HepG2 (cell line): ENCODE data around the gene ADM5. TPM values are rescaled to one million over a fixed set of nuclear protein-coding genes. Genes with fewer than 3 reads are reported as not detected.

Source experiments
- DNMT1 ChIP-seq: sonication (generic); formaldehyde crosslinking; IDR thresholded peaks from 2 replicates; pipeline ENCODE4 v1.5.1; 2020; ENCODE audit warnings: mild to moderate bottlenecking, missing genetic modification reagents
- ELF4 ChIP-seq: sonication (generic); formaldehyde crosslinking; IDR thresholded peaks from 2 replicates; pipeline ENCODE4 v1.5.0; 2020; ENCODE audit warnings: missing genetic modification reagents, mild to moderate bottlenecking, moderate library complexity, borderline replicate concordance
- MAX ChIP-seq: IDR thresholded peaks from 2 replicates; pipeline ENCODE4 v1.6.1; 2012; ENCODE audit warnings: inconsistent platforms
- MLX ChIP-seq: IDR thresholded peaks from 2 replicates; pipeline ENCODE4 v1.6.1; 2016
- NR2F6 ChIP-seq, 2 experiments: IDR thresholded peaks; 2 replicates each; pipeline ENCODE4 v1.6.1; 2016; ENCODE audit warnings: antibody characterized with exemption in 1 of 2, mild to moderate bottlenecking in 1 of 2
- POLR2A ChIP-seq, 2 experiments: IDR thresholded peaks; 2 replicates each; pipeline ENCODE4 v1.6.1; 2011; ENCODE audit warnings: low read depth in 2 of 2, low read length in 2 of 2, mild to moderate bottlenecking in 1 of 2, moderate library complexity in 1 of 2; ENCODE audit not compliant: insufficient read depth in 1 of 2
- RCOR2 ChIP-seq: IDR thresholded peaks from 2 replicates; pipeline ENCODE4 v1.6.1; 2016; ENCODE audit warnings: missing biosample characterization, missing genetic modification reagents
- SOX13 ChIP-seq, 3 experiments: fragments of 450-650 bp in 1 of 3; sonication (generic) in 1 of 3; formaldehyde crosslinking in 1 of 3; IDR thresholded peaks in 2 of 3; conservative IDR thresholded peaks in 1 of 3; 2 replicates each; pipeline versions ENCODE4 v1.5.0 to v1.6.1; 2016 to 2020; ENCODE audit warnings: antibody characterized with exemption in 1 of 3, mild to moderate bottlenecking in 1 of 3, missing compliant biosample characterization in 1 of 3, missing genetic modification reagents in 1 of 3, moderate library complexity in 1 of 3
- TOE1 ChIP-seq: sonication (generic); formaldehyde crosslinking; IDR thresholded peaks from 2 replicates; pipeline ENCODE4 v1.4.0; 2020; ENCODE audit warnings: mild to moderate bottlenecking, missing genetic modification reagents
- UBTF ChIP-seq: sonication (generic); formaldehyde crosslinking; IDR thresholded peaks from 2 replicates; pipeline ENCODE4 v1.4.0; 2020; ENCODE audit warnings: mild to moderate bottlenecking, missing genetic modification reagents
- XRCC5 ChIP-seq: fragments of 200-400 bp; formaldehyde crosslinking; optimal IDR thresholded peaks from 2 replicates; pipeline ENCODE3; 2017; ENCODE audit warnings: mild to moderate bottlenecking, low read length
- ZBTB3 ChIP-seq: sonication (generic); formaldehyde crosslinking; IDR thresholded peaks from 2 replicates; pipeline ENCODE4 v1.4.0; 2020; ENCODE audit warnings: low read depth, mild to moderate bottlenecking, moderate library complexity, missing genetic modification reagents, borderline replicate concordance
- ZNF3 ChIP-seq: IDR thresholded peaks from 2 replicates; pipeline ENCODE4 v1.7.0; 2017; ENCODE audit warnings: inconsistent platforms
- ZNF652 ChIP-seq: IDR thresholded peaks from 2 replicates; pipeline ENCODE4 v1.6.1; 2016; ENCODE audit warnings: low read depth, borderline replicate concordance
- polyA plus RNA-seq, 8 experiments: library from polyadenylated mRNA; depleted of rRNA in 3 of 8; stranded (reverse) in 7 of 8; unstranded in 1 of 8; fragments of >200 nt; fragmentation: Illumina TruSeq in 4 of 8; extraction: Trizol in 4 of 8; gene quantifications; 2 replicates each; pipeline versions ENCODE4 v1.2.1 to v1.2.3, GENCODE V29; 2011 to 2016; ENCODE audit warnings: low read depth in 4 of 8, missing spikeins in 1 of 8, mixed read lengths in 1 of 8; ENCODE audit not compliant: insufficient read depth in 1 of 8
- total RNA-seq, 5 experiments: library from RNA; depleted of rRNA; stranded (reverse); fragments of >200 nt; fragmentation: Illumina TruSeq; extraction: Trizol; gene quantifications; 2 replicates each; pipeline ENCODE4 v1.2.3, GENCODE V29; 2016; ENCODE audit warnings: low read depth in 1 of 5
- TF ChIP-seq, protein P1 (sequence below): IDR thresholded peaks from 2 replicates; pipeline ENCODE4 v1.4.0; 2020; ENCODE audit warnings: mild to moderate bottlenecking, missing genetic modification reagents
- TF ChIP-seq, protein P2 (sequence below): sonication (generic); formaldehyde crosslinking; IDR thresholded peaks from 2 replicates; pipeline ENCODE4 v1.5.0; 2020; ENCODE audit warnings: mild to moderate bottlenecking, missing genetic modification reagents

ADM5 gene
- total and polyA plus RNA-seq, 2 of the 13 experiments (the other 11 are each of a cell fraction or from before 2014, with no cell fraction given), result 2.7 to 4.1 TPM

DNA sequence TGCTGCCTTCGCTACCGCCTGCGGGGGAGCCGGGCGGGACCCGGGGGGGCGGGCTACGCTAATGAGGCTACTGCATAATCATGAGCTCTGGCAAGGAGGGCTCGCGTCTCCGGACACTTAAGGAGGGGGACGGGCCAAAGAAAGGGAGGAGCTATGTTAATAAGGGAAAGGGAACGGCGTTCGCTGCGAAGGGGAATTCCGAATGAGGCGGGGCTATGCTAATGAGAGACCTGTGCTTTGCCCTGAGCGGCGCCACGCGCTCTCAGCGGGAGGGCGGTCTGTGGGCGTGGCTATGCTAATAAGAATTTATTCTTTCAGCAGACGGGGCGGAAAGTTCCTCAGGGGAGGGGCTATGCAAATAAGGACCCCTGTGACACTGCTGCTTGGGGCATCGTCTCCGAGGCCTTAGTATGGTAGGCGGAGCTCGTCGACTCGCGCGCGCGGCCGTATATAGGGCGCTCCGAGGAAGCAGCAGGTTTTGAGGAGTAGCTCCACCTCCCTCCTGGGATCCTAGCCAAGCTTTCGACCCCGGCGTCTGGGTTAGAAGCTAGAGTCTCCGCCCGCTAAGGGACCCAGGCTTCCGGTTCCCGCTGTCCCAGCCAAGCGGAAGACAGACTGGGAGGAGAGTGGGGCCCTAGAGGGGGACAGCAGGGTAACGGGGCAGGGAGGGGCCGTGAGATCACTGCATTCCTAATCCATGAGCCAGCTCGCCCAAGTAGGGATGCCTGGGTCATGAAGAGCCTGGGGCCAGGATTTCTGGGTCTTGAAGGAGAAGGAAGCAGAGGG, 49.1 kb upstream of the ADM5 start, which contains the start of gene RRAS (continued):
- TF ChIP-seq ZBTB3 (CRISPR knock-in tag) (peak; percentile 68; the same call in 1 of the 2 replicates), ZNF652 (CRISPR knock-in tag) (no peak), ELF4 (peak; percentile 59; the same call in 1 of the 2 replicates), POLR2A (IDR thresholded peaks at IDR 0.05; ENCODE audit: insufficient read depth in 1 of 2, low read depth in 2 of 2, low read length in 2 of 2) (peak in 1 of 2 experiments; percentile 76; a peak in 3 of 4 replicates), SOX13 (IDR thresholded peaks at IDR 0.05) (no peak), SOX13 (CRISPR knock-in tag; conservative IDR thresholded peaks at IDR 0.05 in 1 of 2, IDR thresholded peaks at IDR 0.05 in 1 of 2) (peak in 1 of 2 experiments; percentile 36; a peak in 1 of 4 replicates), NR2F6 (IDR thresholded peaks at IDR 0.05) (0 out of 2 replicates have a peak, but pooled peaks have one; percentile 18), NR2F6 (CRISPR knock-in tag; IDR thresholded peaks at IDR 0.05) (peak; percentile 51; the same call in 1 of the 2 replicates), DNMT1 (CRISPR knock-in tag) (no peak), TOE1 (no peak), UBTF (peak; percentile 61), XRCC5 (no peak), ZNF3 (CRISPR knock-in tag) (no peak), MAX (peak; percentile 46), MLX (CRISPR knock-in tag) (0 out of 2 replicates have a peak, but pooled peaks have one; percentile 7), RCOR2 (CRISPR knock-in tag) (no peak)
- TF ChIP-seq, protein P1, sequence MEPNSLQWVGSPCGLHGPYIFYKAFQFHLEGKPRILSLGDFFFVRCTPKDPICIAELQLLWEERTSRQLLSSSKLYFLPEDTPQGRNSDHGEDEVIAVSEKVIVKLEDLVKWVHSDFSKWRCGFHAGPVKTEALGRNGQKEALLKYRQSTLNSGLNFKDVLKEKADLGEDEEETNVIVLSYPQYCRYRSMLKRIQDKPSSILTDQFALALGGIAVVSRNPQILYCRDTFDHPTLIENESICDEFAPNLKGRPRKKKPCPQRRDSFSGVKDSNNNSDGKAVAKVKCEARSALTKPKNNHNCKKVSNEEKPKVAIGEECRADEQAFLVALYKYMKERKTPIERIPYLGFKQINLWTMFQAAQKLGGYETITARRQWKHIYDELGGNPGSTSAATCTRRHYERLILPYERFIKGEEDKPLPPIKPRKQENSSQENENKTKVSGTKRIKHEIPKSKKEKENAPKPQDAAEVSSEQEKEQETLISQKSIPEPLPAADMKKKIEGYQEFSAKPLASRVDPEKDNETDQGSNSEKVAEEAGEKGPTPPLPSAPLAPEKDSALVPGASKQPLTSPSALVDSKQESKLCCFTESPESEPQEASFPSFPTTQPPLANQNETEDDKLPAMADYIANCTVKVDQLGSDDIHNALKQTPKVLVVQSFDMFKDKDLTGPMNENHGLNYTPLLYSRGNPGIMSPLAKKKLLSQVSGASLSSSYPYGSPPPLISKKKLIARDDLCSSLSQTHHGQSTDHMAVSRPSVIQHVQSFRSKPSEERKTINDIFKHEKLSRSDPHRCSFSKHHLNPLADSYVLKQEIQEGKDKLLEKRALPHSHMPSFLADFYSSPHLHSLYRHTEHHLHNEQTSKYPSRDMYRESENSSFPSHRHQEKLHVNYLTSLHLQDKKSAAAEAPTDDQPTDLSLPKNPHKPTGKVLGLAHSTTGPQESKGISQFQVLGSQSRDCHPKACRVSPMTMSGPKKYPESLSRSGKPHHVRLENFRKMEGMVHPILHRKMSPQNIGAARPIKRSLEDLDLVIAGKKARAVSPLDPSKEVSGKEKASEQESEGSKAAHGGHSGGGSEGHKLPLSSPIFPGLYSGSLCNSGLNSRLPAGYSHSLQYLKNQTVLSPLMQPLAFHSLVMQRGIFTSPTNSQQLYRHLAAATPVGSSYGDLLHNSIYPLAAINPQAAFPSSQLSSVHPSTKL (CRISPR knock-in tag), result peak; percentile 64; the same call in 1 of the 2 replicates
- TF ChIP-seq, protein P2, sequence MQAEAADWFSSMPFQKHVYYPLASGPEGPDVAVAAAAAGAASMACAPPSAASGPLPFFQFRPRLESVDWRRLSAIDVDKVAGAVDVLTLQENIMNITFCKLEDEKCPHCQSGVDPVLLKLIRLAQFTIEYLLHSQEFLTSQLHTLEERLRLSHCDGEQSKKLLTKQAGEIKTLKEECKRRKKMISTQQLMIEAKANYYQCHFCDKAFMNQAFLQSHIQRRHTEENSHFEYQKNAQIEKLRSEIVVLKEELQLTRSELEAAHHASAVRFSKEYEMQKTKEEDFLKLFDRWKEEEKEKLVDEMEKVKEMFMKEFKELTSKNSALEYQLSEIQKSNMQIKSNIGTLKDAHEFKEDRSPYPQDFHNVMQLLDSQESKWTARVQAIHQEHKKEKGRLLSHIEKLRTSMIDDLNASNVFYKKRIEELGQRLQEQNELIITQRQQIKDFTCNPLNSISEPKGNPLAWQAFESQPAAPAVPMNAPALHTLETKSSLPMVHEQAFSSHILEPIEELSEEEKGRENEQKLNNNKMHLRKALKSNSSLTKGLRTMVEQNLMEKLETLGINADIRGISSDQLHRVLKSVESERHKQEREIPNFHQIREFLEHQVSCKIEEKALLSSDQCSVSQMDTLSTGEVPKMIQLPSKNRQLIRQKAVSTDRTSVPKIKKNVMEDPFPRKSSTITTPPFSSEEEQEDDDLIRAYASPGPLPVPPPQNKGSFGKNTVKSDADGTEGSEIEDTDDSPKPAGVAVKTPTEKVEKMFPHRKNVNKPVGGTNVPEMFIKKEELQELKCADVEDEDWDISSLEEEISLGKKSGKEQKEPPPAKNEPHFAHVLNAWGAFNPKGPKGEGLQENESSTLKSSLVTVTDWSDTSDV (CRISPR knock-in tag), result no peak; the same call in 1 of the 2 replicates
